GM21717 (cell line): ENCODE data around the gene KCNQ5.
A peak's percentile ranks its signal among the peaks of the same experiment; 100 is the strongest.
"Not testable (repeated sequence)": the region's sequence is repeated elsewhere in the genome, so short reads cannot be mapped to it uniquely, and the experiment has no call there.

Source experiments
- ATAC-seq: cut with Tn5 transposase; IDR thresholded peaks from one replicate; pipeline ENCODE4 v1.9.1; 2021; ENCODE audit warnings: mild to moderate bottlenecking, moderate library complexity; ENCODE audit not compliant: unreplicated experiment

The KCNQ5 gene

DNA sequence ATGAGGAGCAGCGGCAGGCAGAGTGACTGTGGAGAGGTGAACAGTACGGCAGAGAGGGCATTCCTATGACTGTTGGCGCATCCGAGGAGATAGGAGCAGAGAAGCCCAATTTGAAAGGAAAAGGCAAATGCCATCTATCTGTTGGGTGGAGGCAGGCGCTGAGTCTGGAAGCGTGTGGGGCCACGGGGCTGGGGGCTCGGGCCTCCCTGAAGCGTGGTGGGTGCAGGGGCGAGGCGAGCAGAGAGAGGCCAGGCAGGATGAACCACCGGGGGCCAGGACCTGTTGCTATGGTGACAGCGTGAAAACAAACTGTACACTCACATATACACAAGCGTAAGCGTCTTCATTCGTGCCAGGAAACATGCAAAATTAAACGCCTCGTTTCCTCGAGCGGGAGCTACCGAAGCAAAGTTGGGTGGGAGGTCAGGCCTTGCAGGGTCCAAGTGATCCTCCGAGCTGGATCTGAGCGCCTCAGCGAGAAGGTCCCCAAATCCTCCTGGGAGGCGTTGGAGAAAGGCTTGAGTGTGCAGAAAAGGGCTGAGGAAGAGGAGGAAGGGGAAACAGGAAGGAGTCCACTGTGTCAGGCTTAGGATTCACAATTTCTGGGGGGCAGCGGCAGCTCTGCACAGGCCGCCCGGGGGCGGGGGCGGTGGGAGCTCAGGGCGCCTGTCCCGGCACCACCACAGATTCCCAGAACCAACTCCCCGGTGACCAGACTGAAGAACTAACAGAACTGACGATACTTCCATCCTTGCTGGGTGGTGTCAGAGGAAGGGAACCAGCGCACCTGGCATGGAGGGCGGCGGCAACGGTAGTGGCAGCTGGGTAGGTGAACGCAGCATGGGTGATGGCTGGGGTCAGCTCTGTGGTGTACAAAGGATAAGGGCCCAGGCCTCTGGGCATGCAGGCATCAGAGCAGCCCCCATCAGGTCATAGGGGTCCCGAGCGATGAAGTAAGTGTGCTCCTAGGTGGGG is 535.2 kb downstream of the KCNQ5 start:
- ATAC-seq, result no peak

DNA sequence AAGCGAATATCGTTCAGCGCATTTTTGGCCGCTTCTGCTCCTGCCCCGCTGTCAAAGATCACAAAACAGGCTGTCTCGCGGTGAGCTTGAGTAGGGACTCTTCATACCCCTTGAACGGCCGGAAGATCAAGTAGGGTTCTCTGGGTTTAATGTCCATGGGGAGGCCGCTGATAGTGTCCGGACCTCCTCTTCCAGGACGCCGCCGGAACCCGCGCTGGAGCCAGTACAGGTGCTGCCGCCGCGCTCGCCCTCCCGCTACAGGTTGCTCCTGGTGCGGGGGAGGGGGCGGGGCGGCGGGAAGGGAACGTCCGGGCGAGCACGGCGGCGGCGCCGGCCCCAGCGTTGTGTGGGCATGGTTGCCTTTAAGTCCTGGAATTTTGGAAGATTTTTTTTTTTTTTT is 536.0 kb downstream of the KCNQ5 start:
- no peak for ATAC-seq

DNA sequence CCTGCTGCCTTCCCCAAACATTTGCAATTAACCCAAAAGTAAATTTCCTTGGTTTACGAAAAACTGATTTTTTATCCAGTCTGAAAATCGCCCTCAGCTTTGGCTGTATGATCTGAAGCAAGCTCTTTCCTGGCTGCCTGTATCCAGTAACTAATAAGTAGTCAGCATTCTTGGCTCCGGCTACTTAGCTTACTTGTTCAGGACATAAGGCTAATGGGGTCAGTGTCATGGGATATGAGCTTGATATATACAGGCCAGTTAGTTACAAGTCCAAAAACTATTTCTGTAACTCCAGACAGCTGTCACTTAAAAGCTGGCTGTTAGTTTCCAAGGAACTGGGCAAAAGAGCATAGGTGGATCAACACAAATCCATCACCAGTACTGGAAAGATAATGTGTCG is 547.2 kb downstream of the KCNQ5 start:
- no peak for ATAC-seq

DNA sequence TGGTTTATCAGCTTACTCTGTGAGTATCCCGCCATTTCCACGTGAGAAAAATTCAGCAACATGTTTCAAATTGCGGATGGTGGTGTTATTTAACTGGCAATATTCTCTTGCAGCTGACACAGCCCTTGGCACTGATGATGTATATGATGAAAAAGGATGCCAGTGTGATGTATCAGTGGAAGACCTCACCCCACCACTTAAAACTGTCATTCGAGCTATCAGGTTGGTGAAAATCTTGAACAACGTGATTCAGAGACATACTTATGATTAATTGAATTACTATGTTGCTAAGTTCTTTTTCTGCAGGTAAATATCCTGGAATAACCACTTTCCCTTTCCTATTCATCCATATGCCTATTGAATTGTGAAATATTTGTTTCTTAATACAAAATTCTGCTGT is 547.8 kb downstream of the KCNQ5 start:
- no peak for ATAC-seq

DNA sequence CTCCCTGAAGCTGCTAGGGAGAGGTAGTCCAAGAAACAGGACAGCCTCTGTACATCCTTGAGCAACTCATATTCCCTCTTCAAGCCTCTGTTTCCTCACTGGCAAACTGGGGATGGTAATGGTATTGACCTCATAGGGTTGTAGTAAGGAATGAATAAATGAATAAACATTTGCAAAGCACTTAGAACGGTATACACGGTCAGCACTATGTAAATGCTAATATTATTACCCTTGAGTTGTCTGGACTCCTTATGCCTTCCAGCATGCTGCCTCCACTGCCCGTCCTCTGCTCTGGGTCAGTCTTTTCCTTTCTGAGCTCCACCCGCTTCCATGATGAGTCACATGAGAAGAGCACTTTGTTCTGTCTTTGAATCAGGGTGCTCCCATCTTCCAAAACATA is 552.8 kb downstream of the KCNQ5 start:
- no peak for ATAC-seq

DNA sequence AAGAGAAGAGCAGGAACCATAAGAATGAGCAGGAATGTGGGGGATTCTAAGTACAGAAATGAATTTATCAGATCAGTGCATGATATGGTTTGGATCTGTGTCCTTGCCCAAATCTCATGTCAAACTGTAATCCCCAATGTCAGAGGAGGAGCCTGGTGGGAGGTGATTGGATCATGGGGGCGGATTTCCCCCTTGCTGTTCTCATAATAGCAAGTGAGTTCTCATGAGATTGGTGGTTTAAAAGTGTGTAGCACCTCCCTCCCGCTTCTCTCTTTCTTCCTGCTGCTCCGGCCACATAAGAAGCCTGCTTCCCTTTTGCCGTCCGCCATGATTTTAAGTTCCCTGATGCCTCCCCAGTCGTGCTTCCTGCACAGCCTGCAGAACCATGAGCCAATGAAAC is 554.2 kb downstream of the KCNQ5 start:
- no peak for ATAC-seq

DNA sequence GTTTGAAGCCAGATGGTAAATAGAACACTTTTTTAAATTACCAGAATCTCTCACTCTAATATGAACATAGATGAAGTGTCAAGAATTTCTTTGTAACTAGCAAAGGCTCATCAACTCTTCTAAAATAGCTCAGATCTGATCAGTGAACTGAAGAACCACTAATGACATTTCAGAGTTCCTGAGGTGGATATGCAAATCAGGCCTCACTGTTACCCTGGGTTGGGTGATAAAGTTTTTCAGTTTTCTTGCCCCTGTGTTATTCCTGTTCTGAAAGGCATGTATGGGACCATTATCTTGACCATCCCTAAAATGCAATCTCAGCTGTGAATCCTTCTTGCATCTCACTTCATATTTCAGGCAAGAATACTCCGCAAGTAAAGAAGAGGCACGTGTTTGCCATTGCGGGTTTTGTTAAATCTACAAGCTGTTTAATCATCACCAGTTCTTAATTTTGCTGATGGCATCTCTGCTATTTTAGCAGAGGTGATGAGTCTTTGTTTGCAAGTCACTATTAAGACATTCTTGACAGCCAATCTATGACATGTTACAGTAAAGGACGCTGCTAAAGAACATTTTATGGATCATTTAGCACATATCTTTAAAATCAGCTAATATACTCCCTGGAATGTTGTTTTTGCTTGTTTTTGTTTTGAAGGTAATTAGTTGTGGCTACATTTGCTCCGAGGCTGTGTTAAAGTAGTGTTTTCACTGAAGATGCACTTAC is 555.5 kb downstream of the KCNQ5 start:
- peak; percentile 59 for ATAC-seq

DNA sequence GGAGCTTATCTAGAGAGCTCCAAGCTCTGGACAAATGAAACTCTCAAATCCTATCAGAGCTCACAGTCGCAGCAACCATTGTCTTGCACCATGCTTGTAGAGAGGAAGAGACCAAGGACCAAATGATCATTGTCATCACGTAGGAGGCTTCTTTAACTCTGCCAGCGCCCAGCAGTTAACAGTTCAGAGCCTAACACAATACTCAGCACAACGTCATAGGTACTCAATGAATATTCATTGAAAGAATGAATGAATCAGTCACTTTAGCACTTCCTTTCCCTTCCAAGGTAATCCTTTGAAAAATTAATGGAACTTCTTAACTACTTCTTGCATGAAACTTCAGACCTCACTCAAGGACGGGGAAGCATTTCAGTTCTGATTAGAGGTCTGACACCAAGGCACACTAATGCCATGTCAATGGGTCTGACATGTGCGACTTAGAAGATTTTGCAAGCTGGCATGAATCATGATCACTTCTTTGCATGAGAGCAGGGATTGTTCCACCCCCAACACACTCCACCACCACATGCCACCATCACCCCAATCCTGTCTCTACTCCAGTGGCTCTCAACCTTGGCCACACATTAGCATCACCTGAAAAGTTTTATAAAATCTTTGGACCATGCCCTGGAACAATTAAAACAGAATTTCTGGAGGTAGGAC is 558.3 kb downstream of the KCNQ5 start:
- ATAC-seq, result no peak

DNA sequence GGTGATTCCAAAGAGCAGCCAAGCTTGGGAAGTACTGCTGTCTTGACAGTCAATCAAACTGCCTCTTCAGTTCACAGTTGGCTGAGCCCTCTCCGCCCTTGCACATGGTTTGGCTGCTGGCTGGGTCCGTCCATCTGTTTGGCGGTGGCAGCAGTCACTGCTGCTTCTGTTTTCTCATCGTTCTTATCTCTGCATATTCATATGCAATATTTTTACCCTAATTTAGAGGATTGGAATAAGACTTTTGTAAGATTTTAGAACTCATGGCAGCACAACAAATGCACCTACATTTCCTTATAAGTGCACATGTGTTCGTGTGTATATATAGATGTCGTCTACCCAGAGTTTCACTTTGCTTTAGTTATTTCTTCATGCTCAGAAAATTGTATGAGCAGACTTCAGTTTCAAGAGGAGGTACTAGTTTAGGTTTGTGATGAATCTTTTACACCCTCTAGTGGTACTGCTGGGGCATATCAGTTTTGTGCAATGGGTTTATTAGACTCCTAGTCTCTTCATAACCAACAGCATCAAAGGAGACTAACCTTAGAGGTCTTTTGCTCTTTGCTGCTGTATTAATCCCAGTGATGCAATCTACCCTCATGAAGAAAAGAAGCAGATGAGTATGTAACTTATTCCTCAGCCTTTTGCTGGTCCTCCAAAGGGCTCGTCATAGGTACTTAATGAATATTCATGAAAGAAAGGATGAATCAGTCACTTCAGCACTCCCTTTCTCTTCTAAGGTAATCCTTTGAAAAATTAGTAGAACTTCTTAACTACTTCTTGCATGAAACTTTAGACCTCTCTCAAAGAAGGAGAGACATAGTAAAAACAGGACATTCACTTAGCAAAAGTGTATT is 559.1 kb downstream of the KCNQ5 start:
- ATAC-seq, result peak; percentile 83

DNA sequence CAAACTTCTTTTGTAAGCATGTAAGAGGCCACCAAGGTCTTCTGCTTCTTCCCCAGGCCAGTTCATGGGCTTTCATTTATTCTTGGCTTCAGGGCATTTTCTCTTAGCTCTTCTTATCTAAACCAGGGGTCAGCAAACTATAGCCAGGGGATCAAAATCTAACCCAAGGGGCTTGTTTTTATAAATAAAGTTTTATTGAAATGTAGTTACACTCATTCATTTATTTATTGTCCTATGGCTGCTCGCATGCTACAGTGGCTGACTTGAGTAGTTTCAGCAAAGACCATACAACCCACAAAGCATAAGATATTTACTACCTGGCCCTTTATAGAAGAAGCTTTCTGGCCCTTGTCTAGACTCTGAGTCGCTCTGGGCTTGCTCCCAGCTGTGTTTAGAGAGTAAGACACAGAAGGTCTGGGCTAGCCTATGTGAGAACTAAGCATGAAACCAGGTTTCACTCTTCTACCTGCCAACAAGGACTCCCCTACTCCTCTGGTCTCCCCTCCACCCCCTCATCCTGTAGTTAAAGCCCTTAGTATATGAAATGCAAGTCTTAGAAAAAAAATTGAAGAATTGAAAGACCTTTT is 560.2 kb downstream of the KCNQ5 start:
- ATAC-seq, result peak; percentile 49

DNA sequence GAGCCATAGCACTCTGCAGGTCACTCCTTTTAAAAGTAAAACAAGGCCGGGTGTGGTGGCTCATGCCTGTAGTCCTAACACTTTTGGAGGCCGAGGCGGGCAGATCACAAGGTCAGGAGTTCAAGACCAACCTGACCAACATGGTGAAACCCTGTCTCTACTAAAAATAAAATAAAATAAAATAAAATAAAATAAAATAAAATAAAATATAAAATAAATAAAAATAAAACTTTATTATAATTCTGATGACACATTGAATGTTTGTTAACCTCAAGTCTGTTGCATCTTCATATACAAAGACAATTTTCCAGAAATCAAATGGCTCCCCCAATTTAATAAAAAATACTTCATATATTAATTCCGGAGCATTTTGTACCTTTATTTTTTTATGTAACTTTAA is 571.4 kb downstream of the KCNQ5 start:
- not testable (repeated sequence) for ATAC-seq

DNA sequence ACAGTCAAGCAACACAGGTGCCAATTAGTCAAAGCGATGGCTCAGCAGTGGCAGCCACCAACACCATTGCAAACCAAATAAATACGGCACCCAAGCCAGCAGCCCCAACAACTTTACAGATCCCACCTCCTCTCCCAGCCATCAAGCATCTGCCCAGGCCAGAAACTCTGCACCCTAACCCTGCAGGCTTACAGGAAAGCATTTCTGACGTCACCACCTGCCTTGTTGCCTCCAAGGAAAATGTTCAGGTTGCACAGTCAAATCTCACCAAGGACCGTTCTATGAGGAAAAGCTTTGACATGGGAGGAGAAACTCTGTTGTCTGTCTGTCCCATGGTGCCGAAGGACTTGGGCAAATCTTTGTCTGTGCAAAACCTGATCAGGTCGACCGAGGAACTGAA is 572.9 kb downstream of the KCNQ5 start:
- ATAC-seq, result no peak

DNA sequence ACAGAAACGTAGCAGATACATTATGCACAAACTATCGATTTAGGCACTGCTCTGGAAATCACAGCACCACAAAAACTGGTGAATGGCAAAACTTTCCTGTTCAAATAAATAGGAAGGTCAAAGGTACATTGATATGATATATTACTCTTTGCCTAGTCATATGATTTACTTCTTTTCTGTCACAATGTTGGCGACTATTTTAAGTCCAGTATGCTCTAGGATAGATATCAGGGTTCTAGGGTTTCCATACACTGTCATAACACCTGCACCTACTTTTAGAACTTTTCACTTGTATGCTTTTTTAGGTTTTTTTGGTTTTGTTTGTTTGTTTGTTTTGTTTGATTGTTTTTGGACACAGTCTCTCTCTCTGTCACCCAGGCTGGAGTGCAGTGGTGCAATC is 578.4 kb downstream of the KCNQ5 start:
- ATAC-seq, result no peak

DNA sequence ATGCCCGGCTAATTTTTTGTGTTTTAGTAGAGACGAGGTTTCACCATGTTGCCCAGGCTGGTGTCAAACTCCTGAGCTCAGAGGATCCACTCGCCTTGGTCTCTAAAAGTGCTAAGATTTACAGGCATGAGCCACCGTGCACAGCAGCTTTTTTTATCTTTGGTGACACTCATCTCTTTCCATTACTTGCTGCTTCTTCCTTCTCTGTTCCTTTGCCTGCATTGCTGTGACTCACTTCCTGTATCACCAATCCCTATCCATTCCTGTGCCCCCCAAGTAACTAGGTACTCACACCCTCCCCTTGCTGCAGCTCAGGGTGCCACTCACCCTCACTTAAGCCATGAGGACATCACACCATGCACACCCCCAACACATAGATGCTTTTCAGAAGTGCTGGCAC is 578.9 kb downstream of the KCNQ5 start:
- no peak for ATAC-seq

DNA sequence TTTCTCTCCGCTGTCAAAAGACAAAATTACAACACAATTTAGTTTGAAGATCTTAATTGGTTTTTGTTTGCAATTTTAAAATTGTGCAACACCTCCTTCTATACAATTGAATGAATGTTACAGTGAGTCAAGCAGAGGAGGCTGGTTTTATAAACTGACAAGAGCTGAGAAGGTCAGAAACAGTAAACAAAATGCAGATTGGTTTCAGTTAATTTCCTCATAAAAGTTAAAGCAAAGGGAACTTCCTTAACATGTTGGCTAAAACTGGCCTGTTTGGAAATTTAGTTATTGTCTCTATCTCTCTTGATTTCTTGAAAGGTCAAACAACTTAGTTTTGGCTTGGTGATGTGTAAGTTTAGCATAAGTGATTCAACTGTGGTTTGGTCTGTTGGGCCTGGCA is 581.2 kb downstream of the KCNQ5 start:
- no peak for ATAC-seq

DNA sequence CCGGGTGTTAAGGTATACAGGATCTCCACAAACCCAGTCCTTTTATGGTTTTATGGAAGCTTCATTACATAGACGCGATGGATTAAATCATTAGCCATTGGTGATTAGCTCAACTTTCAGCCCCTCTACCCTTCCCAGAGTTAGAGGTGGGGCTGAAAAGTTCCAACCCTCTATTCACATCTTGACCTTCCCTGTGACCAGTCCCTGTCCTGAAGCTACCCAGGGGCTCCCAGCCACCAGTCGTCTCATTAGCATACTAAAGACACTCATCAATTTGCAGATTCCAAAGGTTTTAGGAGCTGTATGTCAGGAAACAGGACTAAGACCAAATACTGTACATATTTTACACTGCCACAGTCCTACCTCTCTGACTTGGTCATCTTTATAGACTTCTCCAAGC is 582.4 kb downstream of the KCNQ5 start:
- ATAC-seq, result no peak

DNA sequence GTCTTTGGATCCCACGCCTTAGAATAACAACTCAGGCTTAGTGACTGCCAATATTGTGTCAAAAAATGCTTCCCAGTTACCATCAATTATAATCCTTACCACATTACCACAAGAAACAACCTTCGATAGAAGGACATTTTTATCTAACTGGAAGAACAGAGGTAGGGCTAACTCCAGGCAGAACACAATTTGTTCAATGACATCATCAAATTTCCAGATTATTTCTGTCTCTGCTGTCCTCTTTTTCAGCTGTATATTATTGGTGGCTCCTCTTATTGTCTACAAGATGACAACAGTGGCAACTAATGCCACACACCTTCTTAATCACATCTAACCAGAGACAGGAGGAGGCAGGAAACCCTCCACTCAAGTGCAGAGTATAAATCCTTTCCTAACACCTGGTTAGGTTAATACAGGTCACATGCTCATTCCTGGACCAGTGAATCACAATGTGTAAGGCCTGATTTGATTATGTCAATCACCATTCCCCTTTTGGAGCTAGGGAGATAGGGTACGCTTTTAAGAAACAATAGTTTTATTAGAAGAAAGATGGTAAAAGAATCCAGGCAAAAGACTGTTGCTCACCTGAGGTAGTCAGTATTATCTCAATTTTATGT is 585.5 kb downstream of the KCNQ5 start:
- ATAC-seq, result no peak

DNA sequence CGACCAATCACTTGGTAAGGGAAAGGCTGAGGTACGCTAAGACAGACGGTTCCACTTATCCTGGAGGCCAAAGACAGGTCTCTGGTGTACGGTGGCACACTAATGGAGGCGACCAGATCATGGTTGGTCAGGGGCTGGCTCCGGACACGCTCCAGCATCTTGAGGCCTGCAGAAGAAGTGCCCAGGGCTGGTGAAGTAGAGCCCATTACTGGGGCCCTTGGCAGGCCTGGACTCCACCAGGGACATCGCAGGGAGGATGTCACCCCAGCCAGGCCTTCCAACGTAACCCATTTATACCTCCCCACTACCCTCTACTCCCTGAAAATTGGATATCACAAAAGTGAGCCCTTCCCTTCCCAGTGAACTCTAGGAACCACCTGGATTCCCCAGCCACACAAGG is 587.3 kb downstream of the KCNQ5 start:
- no peak for ATAC-seq

DNA sequence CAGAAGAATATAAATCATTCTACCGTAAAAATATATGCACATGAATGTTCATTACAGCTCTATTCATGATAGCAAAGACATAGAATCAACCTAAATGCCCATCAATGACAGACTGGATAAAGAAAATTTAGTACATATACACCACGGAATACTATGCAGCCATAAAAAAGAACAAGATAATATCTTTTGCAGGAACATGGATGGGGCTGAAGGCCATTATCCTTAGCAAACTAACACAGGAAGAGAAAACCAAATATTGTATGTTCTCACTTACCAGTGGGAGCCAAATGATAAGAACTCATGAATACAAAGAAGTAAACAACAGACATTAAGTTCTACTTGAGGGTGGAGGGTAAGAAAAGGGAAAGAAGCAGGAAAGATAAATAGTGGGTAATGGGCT is 595.0 kb downstream of the KCNQ5 start:
- ATAC-seq, result no peak

DNA sequence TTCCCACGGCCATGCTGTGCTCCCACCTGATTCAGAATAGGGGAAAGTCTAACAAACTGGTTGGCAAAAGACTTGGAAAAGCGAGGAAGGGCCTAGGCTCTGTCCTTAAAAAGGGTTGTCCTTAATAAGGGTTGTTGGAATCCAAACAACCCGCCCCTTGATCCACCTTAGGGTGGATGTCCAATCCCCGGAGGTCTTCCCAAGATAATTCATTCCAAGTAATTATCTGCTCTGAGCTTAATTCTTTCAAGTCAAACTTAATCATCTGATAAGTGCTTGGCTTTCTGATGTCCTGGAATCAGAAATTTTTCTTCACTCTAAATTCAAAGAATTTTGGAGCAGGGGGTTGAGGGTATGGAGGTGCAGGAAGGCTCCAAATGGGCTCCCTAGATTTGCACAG is 603.5 kb downstream of the KCNQ5 start, which contains the start of gene KHDC1L:
TSS of gene KHDC1L (minus strand) at position 101 of the 400 bp plus-strand sequence. CDS start at position 13, 88 bp downstream.
- ATAC-seq, result no peak
